Stromal cell of bone marrow (primary cell): ENCODE data around the gene WDR5B.

Experiments used
- DNase-seq: peaks from one replicate; pipeline ENCODE4 v3.0.0-alpha.2; 2012; ENCODE audit warnings: low read depth

WDR5B gene

DNA sequence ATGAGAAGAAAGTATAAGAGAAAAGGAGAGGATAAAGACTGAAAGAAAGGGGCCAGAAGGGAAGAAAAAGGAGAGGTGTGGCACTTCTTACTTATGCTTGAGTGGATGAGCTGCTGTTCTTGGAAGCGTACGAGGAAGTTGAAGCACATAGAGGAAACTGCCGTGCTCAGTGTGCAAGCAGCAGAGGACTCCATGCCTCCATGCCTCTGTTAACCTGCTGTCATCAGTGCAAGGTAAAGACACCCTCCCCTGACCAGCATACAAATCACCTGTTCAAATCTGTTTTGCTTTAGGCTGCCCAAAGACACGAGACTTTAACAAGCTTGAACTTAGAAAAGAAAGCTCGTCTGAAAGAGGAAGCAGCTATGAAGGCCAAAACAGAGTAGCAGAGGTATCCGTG, 6.4 kb downstream of the WDR5B start:
- no peak for DNase-seq

- no peak for DNase-seq
Observed at GRCh38 chr3:122407946-122408345, 7.9 kb downstream of the WDR5B start.

DNA sequence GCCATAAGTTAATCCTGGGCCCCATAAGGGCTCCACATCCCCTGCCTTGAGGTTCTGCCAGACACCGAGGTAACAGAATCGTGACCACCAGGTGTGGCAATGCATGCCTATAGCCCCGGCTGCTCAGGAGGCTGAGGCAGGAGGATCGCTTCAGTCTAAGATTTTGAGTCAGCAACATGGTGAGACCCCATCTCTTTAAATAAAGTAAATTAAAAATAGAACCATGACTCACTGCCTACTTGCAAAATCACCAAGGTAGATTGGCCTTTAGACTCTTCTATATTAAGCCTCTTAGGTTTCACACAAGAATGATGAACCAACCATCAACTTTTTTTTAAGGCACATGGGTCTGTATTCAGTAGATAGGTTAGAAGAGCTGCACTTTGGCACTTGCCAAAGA, 9.7 kb downstream of the WDR5B start:
- no peak for DNase-seq

- no peak for DNase-seq
Observed at GRCh38 chr3:122405015-122405414, 10.8 kb downstream of the WDR5B start.

DNA sequence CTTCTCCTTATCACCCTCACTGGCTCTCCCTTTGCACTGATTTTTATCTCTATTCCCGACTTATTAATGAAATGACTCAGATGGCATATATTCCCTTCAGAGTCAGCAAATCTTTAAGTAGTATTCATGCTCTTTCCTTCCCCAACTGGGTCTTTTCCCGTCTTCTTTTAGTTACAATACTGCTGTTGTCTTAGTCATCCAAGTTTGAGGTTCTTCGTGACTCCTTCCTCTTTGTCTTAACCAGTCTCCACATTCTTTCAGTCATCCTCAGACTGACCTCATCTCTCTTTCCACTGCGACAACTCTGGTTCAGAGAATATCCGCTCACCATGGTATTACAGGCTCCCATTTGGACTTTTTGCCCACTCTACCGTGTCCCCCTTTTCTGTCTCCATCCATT, 12.4 kb downstream of the WDR5B start:
- no peak for DNase-seq

DNA sequence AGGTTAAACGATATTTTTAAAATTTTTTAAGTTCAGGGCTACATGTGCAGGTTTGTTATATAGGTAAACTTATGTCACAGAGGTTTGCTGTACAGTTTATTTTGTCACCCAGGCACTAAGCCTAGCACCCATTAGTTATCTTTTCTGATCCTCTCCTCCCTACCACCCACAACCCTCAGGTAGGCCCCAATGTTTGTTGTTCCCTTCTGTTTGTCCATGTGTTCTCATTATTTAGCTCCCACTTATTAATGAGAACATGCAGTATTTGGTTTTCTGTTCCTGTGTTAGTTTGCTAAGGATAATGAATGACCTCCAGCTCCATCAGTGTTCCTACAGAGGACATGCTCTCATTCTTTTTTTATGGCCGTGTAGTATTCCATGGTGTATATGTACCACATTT, 16.9 kb downstream of the WDR5B start:
- no peak for DNase-seq

GRCh38 chr3:122397201-122397600, 18.7 kb downstream of the WDR5B start:
- DNase-seq, result no peak

DNA sequence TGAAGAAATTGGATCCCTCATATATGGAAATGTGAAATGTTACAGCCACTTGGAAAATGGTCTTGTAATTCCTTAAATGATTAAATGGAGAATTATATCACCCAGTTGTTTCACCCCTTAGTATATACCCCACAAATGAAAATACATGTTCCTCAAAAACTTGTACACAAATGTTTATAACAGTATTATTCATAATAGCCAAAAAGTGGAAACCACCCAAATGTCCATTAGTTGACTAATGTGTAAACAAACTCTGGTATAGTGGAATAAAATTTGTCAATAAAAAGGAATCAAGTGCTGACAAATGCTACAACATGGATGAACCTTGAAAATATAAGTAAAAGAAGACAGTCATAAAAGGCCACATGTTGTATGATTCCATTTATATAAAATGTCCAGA, 19.4 kb downstream of the WDR5B start:
- DNase-seq, result no peak

- DNase-seq, result no peak
Observed at GRCh38 chr3:122395582-122395981, 20.3 kb downstream of the WDR5B start.

DNA sequence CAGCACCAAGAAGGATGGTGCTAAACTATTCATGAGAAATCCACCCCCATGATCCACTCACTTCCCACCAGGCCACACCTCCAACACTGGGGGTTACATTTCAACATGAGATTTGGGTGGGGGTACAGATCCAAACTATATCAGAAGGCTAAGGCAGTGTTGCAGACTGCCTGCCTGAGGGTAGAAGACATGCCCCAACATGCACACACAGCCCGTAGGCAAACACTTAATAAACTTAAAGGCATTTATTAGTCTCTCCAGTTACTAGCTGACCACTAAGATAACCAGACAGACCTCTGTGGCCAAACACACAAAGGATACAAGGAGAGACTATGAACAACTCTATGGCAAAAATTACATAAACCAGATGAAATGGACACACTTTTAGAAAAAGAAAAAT, 21.7 kb downstream of the WDR5B start:
- DNase-seq, result no peak

DNA sequence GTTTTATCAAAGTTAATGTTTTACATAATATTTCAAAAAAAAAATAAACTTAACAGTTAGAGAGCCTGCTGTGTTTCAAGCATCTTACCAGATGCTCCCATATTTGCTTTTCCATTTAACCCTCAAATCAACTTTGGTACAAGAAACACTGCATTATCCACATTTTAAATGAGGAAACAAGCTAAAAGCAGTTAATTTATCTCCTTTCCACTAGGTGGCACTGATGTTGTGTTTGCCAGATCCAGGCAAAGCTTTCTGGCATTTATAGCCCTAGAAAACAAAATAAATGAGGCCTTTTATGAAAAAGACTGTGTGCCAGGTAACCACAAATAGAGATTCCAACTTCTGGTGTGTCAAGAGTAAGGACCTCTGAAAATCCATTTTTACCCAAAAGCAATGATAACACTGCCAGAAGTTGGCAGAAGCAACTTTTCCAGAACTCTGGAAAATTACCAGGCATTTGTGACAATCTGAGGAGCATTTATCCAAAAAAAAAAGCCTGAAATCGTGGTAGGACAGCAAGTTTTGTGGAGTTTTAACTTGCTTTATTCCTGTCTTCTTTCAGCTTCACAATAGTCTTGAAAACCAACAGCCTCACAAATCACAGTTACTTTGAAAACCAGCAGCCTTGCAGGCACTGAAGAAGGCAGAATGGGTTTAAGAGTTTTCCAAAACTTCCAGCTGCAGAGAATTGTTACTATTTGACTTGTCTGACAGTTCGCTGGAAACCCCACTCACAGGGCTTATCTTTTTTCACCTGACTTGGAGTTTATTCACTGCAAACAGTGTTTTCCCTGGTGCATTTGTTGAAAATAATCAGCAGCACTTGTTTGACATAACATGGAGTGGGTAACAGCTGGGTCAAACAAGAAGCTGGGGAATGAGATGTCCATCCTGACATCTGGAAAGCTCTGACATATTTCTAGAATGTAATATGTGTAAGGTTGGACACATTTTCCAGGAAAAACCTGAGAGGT, 22.7 kb downstream of the WDR5B start:
- peak; percentile 30 for DNase-seq

GRCh38 chr3:122391681-122392446, 24.0 kb downstream of the WDR5B start:
- DNase-seq, result no peak

DNA sequence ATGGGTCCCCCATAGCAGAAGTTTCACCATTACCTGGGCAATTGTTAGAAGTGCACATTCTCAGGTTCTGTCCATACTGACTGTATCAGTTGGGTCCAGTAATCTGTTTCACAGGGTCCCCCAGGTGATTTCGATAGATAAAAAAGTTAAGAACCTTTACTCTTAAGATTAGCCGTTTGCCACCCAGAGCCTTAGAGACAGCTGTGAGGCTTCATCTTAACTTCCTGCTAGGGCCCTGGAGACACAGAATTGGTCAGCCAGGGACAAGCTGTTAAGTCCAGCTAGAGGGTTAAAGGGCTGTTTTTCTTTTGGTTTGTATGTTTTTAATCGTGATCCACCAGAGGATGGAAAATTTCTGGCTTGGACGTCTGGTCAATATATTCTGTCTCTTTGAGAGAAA, 25.2 kb downstream of the WDR5B start:
- no peak for DNase-seq

DNA sequence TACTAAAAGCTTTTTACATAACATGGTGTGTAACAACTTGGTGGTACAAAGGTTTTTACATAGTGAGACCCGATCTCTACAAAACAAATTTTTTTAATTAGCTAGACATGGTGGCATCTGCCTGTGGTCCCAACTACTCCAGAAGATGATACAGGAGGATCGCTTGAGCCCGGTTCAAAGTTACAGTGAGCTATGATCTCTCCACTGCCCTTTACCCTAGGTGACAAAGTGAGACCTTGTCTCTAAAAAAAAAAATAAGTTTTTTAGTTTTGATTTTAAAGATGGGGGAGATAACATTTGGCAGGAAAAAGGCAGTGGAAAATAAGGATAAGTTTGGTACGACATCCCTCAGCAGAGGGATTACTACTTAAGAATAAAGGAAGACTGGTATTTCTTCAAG, 26.0 kb downstream of the WDR5B start:
- DNase-seq, result no peak

GRCh38 chr3:122389197-122389596, 26.7 kb downstream of the WDR5B start:
- DNase-seq, result no peak

- no peak for DNase-seq
Observed at GRCh38 chr3:122387709-122388108, 28.2 kb downstream of the WDR5B start.

DNA sequence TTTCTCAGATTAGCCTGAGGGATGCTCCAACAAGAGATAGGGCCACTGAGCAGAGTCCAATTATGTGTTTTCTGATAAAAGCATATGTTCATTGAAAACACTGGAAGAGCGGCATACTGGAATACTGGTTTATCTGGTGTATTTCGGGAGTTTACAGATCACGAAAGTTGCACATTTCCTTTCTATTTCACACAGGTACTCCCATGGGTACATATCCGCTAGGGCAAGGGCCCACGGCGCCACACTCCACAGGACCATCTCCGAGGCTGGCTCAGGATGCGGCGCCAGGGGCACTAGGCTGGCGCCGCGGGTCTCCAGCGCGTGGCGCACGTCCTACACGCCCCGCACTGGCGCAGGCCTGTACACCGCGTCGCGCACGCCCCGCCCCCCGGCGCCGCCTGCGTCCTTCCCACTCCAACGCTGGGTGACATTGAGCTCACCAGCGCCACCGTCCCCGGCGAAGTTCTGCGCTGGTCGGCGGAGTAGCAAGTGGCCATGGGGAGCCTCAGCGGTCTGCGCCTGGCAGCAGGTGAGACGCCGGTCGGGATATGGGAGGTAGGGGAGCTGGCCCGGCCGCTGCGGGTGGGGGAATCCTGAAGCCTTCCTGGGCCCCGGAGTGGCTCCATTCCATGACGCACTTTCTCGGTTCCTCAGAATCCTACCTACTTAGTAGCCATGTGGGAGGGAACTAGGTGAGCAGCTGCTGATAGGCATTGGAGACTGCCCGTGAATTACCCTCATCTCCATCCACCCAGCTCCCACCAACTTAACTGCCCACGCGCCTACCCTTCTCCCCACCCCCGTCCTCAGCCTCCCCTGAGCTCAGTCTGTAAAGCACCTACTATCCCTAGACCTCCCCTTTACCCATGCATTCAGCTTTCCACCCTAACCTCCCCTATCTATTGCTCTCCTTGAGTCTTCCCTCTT, 31.8 kb downstream of the WDR5B start, which contains the start of gene FAM162A:
FAM162A (plus strand) TSS at position 412 of the 927 bp plus-strand sequence; CDS start at position 496, 84 bp downstream.
- DNase-seq, result peak; percentile 76

- peak; percentile 70 for DNase-seq
Observed at GRCh38 chr3:122382888-122383666, 32.8 kb downstream of the WDR5B start, which contains the start of gene MIX23. MIX23 (minus strand) TSS chr3:122383231; CDS start chr3:122383224, 7 bp downstream.

- DNase-seq, result no peak
Observed at GRCh38 chr3:122377975-122378374, 37.9 kb downstream of the WDR5B start.

DNA sequence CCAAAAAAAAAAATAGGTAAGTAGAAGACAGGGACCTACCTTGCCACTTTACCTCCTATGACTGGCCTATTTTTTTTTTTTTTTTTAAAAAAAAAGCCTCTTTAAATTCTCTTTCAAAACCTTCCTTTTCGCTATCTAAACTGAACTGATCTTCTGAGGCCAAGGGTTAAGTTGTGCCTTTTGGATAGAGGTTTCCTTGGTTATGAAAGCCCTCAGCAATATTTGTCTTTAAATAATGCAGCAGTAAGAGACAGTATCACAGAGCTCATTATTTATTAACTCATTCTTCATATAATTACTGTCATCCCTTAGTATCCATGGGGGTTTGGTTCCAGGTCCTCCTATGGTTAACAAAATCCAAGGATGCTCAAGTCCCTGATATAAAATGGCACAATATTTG, 41.8 kb downstream of the WDR5B start:
- DNase-seq, result no peak

DNA sequence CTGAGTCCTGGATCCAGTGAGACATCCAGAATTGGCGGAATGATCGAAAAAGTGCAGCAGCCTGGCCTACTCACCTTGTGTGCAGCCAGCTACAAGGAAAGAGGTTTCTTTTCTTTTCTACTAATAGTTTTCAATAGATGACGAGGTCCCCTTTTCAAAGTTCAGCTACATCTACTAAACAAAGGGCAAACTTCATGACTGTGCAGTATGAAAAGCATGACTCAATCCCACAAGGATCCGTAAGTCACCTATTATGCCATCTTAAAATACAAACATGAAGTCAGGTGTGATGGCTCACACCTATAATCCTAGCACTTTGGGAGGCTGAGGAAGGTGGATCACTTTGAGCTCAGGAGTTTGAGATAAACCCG, 49.5 kb downstream of the WDR5B start:
- DNase-seq, result no peak
